H1 (cell line): ENCODE measurements around the gene MTX3. TPM values are rescaled to one million over a fixed set of nuclear protein-coding genes. Genes with fewer than 3 reads are reported as not detected.

Experiments
- CTCF ChIA-PET: fragments of 300-600 bp; sonication (Branson Sonifier 250); formaldehyde crosslinking; loops from one replicate; lab custom pipeline; 2021; ENCODE audit not compliant: partially characterized antibody; lab: Charles Lee
- POLR2A ChIA-PET: fragments of 300-600 bp; sonication (Branson Sonifier 250); formaldehyde crosslinking; loops from one replicate; lab custom pipeline; 2021; ENCODE audit warnings: inconsistent platforms; ENCODE audit not compliant: partially characterized antibody; lab: Charles Lee
- DNase-seq, 2 experiments: peaks; one replicate each; pipeline versions ENCODE4 v3.0.0 to v3.0.0-alpha.2; 2010 to 2022; ENCODE audit warnings: low spot score in 2 of 2, low read depth in 1 of 2, mixed read lengths in 1 of 2
- FAIRE-seq: peaks from 2 replicates; lab custom pipeline; 2011; peaks lifted over from hg19 to GRCh38; lab: Jason Lieb, UNC
- H2AFZ ChIP-seq: 2 replicates; pipeline ENCODE4 v1.8.1; 2012; ENCODE audit warnings: low read length, inconsistent platforms
- H2AK5ac ChIP-seq: 2 replicates; pipeline ENCODE4 v1.6.1; 2013; ENCODE audit warnings: low read depth, low read length
- H2BK120ac ChIP-seq: replicated peaks from 2 replicates; pipeline ENCODE3; 2013; ENCODE audit warnings: low read depth, low read length, inconsistent platforms
- H2BK12ac ChIP-seq: 2 replicates; pipeline ENCODE4 v1.6.1; 2013; ENCODE audit warnings: low read depth, low read length
- H2BK15ac ChIP-seq: 2 replicates; pipeline ENCODE4 v1.6.1; 2013; ENCODE audit warnings: low read length
- H2BK20ac ChIP-seq: 2 replicates; pipeline ENCODE4 v1.6.1; 2013; ENCODE audit warnings: low read length
- H2BK5ac ChIP-seq: 2 replicates; pipeline ENCODE4 v1.6.1; 2013; ENCODE audit warnings: low read depth, low read length
- H3K14ac ChIP-seq: 2 replicates; pipeline ENCODE4 v1.6.1; 2013; ENCODE audit warnings: inconsistent platforms; ENCODE audit not compliant: insufficient read length
- H3K18ac ChIP-seq: 2 replicates; pipeline ENCODE4 v1.6.1; 2013; ENCODE audit warnings: low read length; ENCODE audit errors: extremely low read depth
- H3K23ac ChIP-seq: 2 replicates; pipeline ENCODE4 v1.6.1; 2013; ENCODE audit warnings: inconsistent platforms; ENCODE audit not compliant: insufficient read length
- H3K23me2 ChIP-seq: 2 replicates; pipeline ENCODE4 v1.6.1; 2013; ENCODE audit warnings: low read depth, low read length
- H3K27ac ChIP-seq: 2 replicates; pipeline ENCODE4 v1.6.1; 2011; ENCODE audit warnings: low read depth, low read length, inconsistent platforms
- H3K27me3 ChIP-seq, 4 experiments: replicated peaks in 1 of 4; 1 replicate in 1 of 4; 2 replicates in 3 of 4; pipeline versions ENCODE4 v1.6.1 to v1.8.1; 2011 to 2013; ENCODE audit warnings: low read length in 3 of 4, mild to moderate bottlenecking in 3 of 4, inconsistent platforms in 2 of 4, mixed read lengths in 2 of 4, moderate library complexity in 1 of 4; ENCODE audit not compliant: control insufficient read depth in 3 of 4, insufficient read depth in 3 of 4; ENCODE audit errors: extremely low read depth in 1 of 4
- H3K36me3 ChIP-seq, 4 experiments: 2 replicates each; pipeline versions ENCODE4 v1.6.1 to v1.8.1; 2011 to 2013; ENCODE audit warnings: mild to moderate bottlenecking in 4 of 4, low read length in 3 of 4, moderate library complexity in 2 of 4, control low read depth in 1 of 4, inconsistent platforms in 1 of 4; ENCODE audit not compliant: insufficient read depth in 4 of 4, control insufficient read depth in 2 of 4
- H3K4ac ChIP-seq: replicated peaks from 2 replicates; pipeline ENCODE3; 2013; ENCODE audit warnings: low read length, low read depth, mixed read lengths, inconsistent platforms; ENCODE audit not compliant: insufficient read length
- H3K4me1 ChIP-seq, 4 experiments: replicated peaks in 1 of 4; 1 replicate in 1 of 4; 2 replicates in 3 of 4; pipeline versions ENCODE4 v1.6.1 to v1.8.1; 2011 to 2013; ENCODE audit warnings: low read length in 3 of 4, inconsistent platforms in 2 of 4, mixed read lengths in 1 of 4; ENCODE audit not compliant: insufficient read depth in 4 of 4, control insufficient read depth in 3 of 4
- H3K4me2 ChIP-seq, 2 experiments: 2 replicates each; pipeline versions ENCODE4 v1.6.1 to v1.8.1; 2011 to 2013; ENCODE audit warnings: low read depth in 2 of 2, low read length in 2 of 2, control low read depth in 1 of 2, inconsistent platforms in 1 of 2, mild to moderate bottlenecking in 1 of 2; ENCODE audit not compliant: insufficient read depth in 1 of 2
- H3K4me3 ChIP-seq, 4 experiments: fragments of 200-600, 300-600 bp in 1 of 4; sonication (generic), shearing (Covaris generic), sonication (Bioruptor Twin) in 1 of 4; 2 replicates each; pipeline versions ENCODE4 v1.5.1 to v1.8.1; 2011 to 2016; ENCODE audit warnings: low read length in 4 of 4, low read depth in 3 of 4, control low read depth in 2 of 4, inconsistent platforms in 2 of 4, mild to moderate bottlenecking in 2 of 4, mixed read lengths in 1 of 4, moderate library complexity in 1 of 4; ENCODE audit not compliant: insufficient read depth in 2 of 4; ENCODE audit errors: extremely low read depth in 1 of 4
- H3K56ac ChIP-seq: replicated peaks from 2 replicates; pipeline ENCODE3; 2013; ENCODE audit warnings: low read depth, mild to moderate bottlenecking, mixed read lengths, low read length, inconsistent platforms; ENCODE audit not compliant: insufficient read length
- H3K79me1 ChIP-seq: 2 replicates; pipeline ENCODE4 v1.6.1; 2013; ENCODE audit warnings: low read depth, low read length, control low read depth
- H3K79me2 ChIP-seq, 2 experiments: 2 replicates each; pipeline versions ENCODE4 v1.6.1 to v1.8.1; 2012 to 2013; ENCODE audit warnings: low read length in 2 of 2, mild to moderate bottlenecking in 2 of 2, inconsistent platforms in 1 of 2; ENCODE audit not compliant: insufficient read depth in 2 of 2, control insufficient read depth in 1 of 2
- H3K9ac ChIP-seq, 4 experiments: replicated peaks in 1 of 4; 1 replicate in 1 of 4; 2 replicates in 3 of 4; pipeline versions ENCODE4 v1.6.1 to v1.8.1; 2011 to 2013; ENCODE audit warnings: low read depth in 3 of 4, low read length in 3 of 4, control low read depth in 2 of 4, mild to moderate bottlenecking in 2 of 4, moderate library complexity in 2 of 4, inconsistent platforms in 1 of 4; ENCODE audit errors: extremely low read depth in 1 of 4
- H3K9me3 ChIP-seq, 2 experiments: 2 replicates each; pipeline versions ENCODE4 v1.6.1 to v1.8.1; 2012 to 2013; ENCODE audit warnings: mild to moderate bottlenecking in 2 of 2, moderate library complexity in 2 of 2, control low read depth in 1 of 2, inconsistent platforms in 1 of 2, low read depth in 1 of 2, low read length in 1 of 2, mixed read lengths in 1 of 2; ENCODE audit not compliant: insufficient read depth in 2 of 2
- H4K20me1 ChIP-seq, 2 experiments: replicated peaks in 1 of 2; 2 replicates each; pipeline versions ENCODE3 to v1.8.1; 2011 to 2013; ENCODE audit warnings: inconsistent platforms in 2 of 2, low read length in 2 of 2, mild to moderate bottlenecking in 1 of 2; ENCODE audit not compliant: insufficient read depth in 2 of 2, control insufficient read depth in 1 of 2
- H4K5ac ChIP-seq: 2 replicates; pipeline ENCODE4 v1.6.1; 2013; ENCODE audit warnings: low read length, low read depth, mixed read lengths, inconsistent platforms; ENCODE audit not compliant: insufficient read length
- H4K8ac ChIP-seq: 2 replicates; pipeline ENCODE4 v1.8.0; 2013; ENCODE audit warnings: mild to moderate bottlenecking, moderate library complexity, low read length, inconsistent platforms; ENCODE audit not compliant: insufficient read depth; ENCODE audit errors: extremely low read depth
- H4K91ac ChIP-seq: replicated peaks from 2 replicates; pipeline ENCODE3; 2013; ENCODE audit warnings: low read length, mixed read lengths, inconsistent platforms; ENCODE audit not compliant: insufficient read length
- CTBP2 ChIP-seq: IDR thresholded peaks from 2 replicates; pipeline ENCODE4 v1.7.0; 2011; ENCODE audit warnings: borderline replicate concordance, mild to moderate bottlenecking, moderate library complexity, mixed read lengths, low read length; ENCODE audit not compliant: insufficient read depth, insufficient read length
- SP4 ChIP-seq: IDR thresholded peaks from 2 replicates; pipeline ENCODE4 v1.6.1; 2012; ENCODE audit warnings: low read length, inconsistent platforms
- WGBS, 2 experiments: shearing (Covaris generic) in 1 of 2; methylation state at CpG; one replicate each; pipeline versions ENCODE4 v1.1.6 to v1.1.7; 2013 to 2015; ENCODE audit warnings: low lambda C conversion rate in 2 of 2, mixed read lengths in 2 of 2, inconsistent platforms in 1 of 2, low coverage in 1 of 2, missing lambda C conversion rate in 1 of 2; ENCODE audit not compliant: insufficient replicate concordance in 2 of 2, insufficient coverage in 1 of 2, insufficient read length in 1 of 2; ENCODE audit errors: extremely low coverage in 1 of 2, missing lambda C conversion rate in 1 of 2; 5-methylcytosine and 5-hydroxymethylcytosine counted together
- polyA plus RNA-seq, 7 experiments: library from polyadenylated mRNA; depleted of rRNA in 3 of 7; stranded (reverse) in 5 of 7; unstranded in 2 of 7; fragments of >200 nt in 5 of 7; fragments of 200-250 nt in 2 of 7; gene quantifications; 1 replicate in 5 of 7; 2 replicates in 1 of 7; 4 replicates in 1 of 7; pipeline versions ENCODE4 v1.2.1 to v1.2.3, GENCODE V29; 2011 to 2013; ENCODE audit warnings: missing spikeins in 2 of 7, mixed read lengths in 2 of 7
- total RNA-seq: library from RNA; stranded (reverse); fragmentation: NEBNext Ultra II Directional; extraction: Animal tissue kit (Norgen Biotek cat#: 25700); gene quantifications from 2 replicates; pipeline ENCODE4 v1.2.1, GENCODE V29; 2021

MTX3 gene
- total and polyA plus RNA-seq, 2 of the 8 experiments (the other 6 are each of a cell fraction or from before 2014, with no cell fraction given), result 9.4 to 28.8 TPM

GRCh38 chr5:79964136-79964535, 26.9 kb downstream of the MTX3 start:
- no peaks in the 10 kb centered on the region for H3K9me3 ChIP-seq
- H2AFZ ChIP-seq, result no peak overlapping the region
- H3K9ac ChIP-seq, result no peak overlapping the region
- no peak overlapping the region for H3K14ac ChIP-seq
- no peaks in the 10 kb centered on the region for H4K20me1 ChIP-seq
- H3K79me1 ChIP-seq, result no peaks in the 10 kb centered on the region
- H2BK5ac ChIP-seq, result no peak overlapping the region
- FAIRE-seq, result no peak
- POLR2A ChIA-PET, result no interaction called here
- H2BK120ac ChIP-seq, result no peak overlapping the region
- no peak overlapping the region for H3K27ac ChIP-seq
- H3K4me2 ChIP-seq, result no peak overlapping the region
- H3K79me2 ChIP-seq, result no peaks in the 10 kb centered on the region
- no peak overlapping the region for H3K4me3 ChIP-seq
- WGBS, 2 experiments, result 79% methylated on average over 7 of the region's 7 CpGs; no CpG with 5 or more reads in 1 of the 2 experiments
- H2BK20ac ChIP-seq, result no peak overlapping the region
- CTCF ChIA-PET, result interaction anchor here (1.4 kb wide), 1 partner anchor 119 kb away, joined by 6 read pairs; no protein-coding TSS in a partner anchor
- no peaks in the 10 kb centered on the region for H3K36me3 ChIP-seq
- no peak overlapping the region for H2AK5ac ChIP-seq
- H3K56ac ChIP-seq, result no peak overlapping the region
- no peaks in the 10 kb centered on the region for H3K23me2 ChIP-seq
- H3K4ac ChIP-seq, result no peak overlapping the region
- no peak overlapping the region for H3K18ac ChIP-seq
- H3K27me3 ChIP-seq, result no peaks in the 10 kb centered on the region
- no peak overlapping the region for H2BK15ac ChIP-seq
- no peak overlapping the region for H3K23ac ChIP-seq
- no peak overlapping the region for H2BK12ac ChIP-seq
- no peak overlapping the region for H4K5ac ChIP-seq
- TF ChIP-seq SP4 (no peak), CTBP2 (no peak)
- DNase-seq, result no peak
- H4K91ac ChIP-seq, result no peak overlapping the region
- H4K8ac ChIP-seq, result no peak overlapping the region
- H3K4me1 ChIP-seq, result no peaks in the 10 kb centered on the region
